Peyer's patch (tissue), 4 donors: ENCODE results near the gene RNF214. TPM values are rescaled to one million over a fixed set of nuclear protein-coding genes. Genes with fewer than 3 reads are reported as not detected.

ENCODE experiments used
- DNase-seq, 3 donors: peaks; one replicate each; pipeline ENCODE4 v3.0.0-alpha.2; 2017 to 2019
- H3K27ac ChIP-seq, 4 donors: fragments of 200-600 bp; sonication (generic); one replicate each; pipeline ENCODE4 v1.5.1; 2016 to 2019
- H3K27me3 ChIP-seq, 2 donors: fragments of 200-600 bp; sonication (generic); one replicate each; pipeline ENCODE4 v1.5.1; 2019
- H3K36me3 ChIP-seq, 3 donors: fragments of 200-600 bp; sonication (generic); one replicate each; pipeline ENCODE4 v1.5.1; 2016 to 2019
- H3K4me1 ChIP-seq, 4 donors: fragments of 200-600 bp; sonication (generic); one replicate each; pipeline ENCODE4 v1.5.1; 2016 to 2019
- H3K4me3 ChIP-seq, 4 donors: fragments of 200-600 bp; sonication (generic); 1 replicate in 3 of 4; 2 replicates in 1 of 4; pipeline ENCODE4 v1.5.1; 2016 to 2019; ENCODE audit warnings: mild to moderate bottlenecking in 1 of 4
- H3K9me3 ChIP-seq, 4 donors: fragments of 200-600 bp; sonication (generic); one replicate each; pipeline ENCODE4 v1.5.1; 2016 to 2019; ENCODE audit warnings: mild to moderate bottlenecking in 1 of 4
- CTCF ChIP-seq, 6 experiments: fragments of 450-650 bp in 4 of 6; fragments of 200-600 bp in 2 of 6; sonication (generic) in 1 of 6; IDR thresholded peaks; one replicate each; pipeline ENCODE4 v1.5.1; 2017 to 2019; ENCODE audit warnings: antibody characterized with exemption in 6 of 6, mild to moderate bottlenecking in 3 of 6, moderate library complexity in 1 of 6
- POLR2A ChIP-seq, 2 donors: fragments of 450-650 bp; IDR thresholded peaks; one replicate each; pipeline ENCODE4 v1.5.1; 2017; ENCODE audit warnings: antibody characterized with exemption in 2 of 2, mild to moderate bottlenecking in 2 of 2, moderate library complexity in 2 of 2
- total RNA-seq, 4 donors: library from RNA; depleted of rRNA; stranded (reverse); fragments of >200 nt; gene quantifications; one replicate each; pipeline ENCODE4 v1.1.0, GENCODE V29; 2016

Gene RNF214
- total RNA-seq, 4 donors from 2014 or later, result 10.2 to 32.2 (median 13.4) TPM

- Histone ChIP-seq H3K27ac (no peak overlapping the region), H3K4me3 (no peak overlapping the region), H3K9me3 (no peaks in the 10 kb centered on the region), H3K4me1 (no peaks in the 10 kb centered on the region), H3K36me3 (peaks cover 0 to 48% (median 0%) of the 10 kb centered on the region in 3 donors), H3K27me3 (no peaks in the 10 kb centered on the region)
- no peak for TF ChIP-seq CTCF (IDR thresholded peaks at IDR 0.05)
- no peak for TF ChIP-seq POLR2A (IDR thresholded peaks at IDR 0.05)
- no peak for DNase-seq
Observed at GRCh38 chr11:117239295-117239694, 6.8 kb downstream of the RNF214 start.

GRCh38 chr11:117248341-117248740 lies 15.9 kb downstream of the RNF214 start:
- Histone ChIP-seq H3K4me3 (no peak overlapping the region), H3K27ac (no peak overlapping the region), H3K4me1 (no peaks in the 10 kb centered on the region), H3K9me3 (no peaks in the 10 kb centered on the region), H3K27me3 (no peaks in the 10 kb centered on the region), H3K36me3 (peaks cover 0 to 76% (median 0%) of the 10 kb centered on the region in 3 donors)
- TF ChIP-seq CTCF (IDR thresholded peaks at IDR 0.05) (no peak), POLR2A (IDR thresholded peaks at IDR 0.05) (no peak)
- no peak for DNase-seq

GRCh38 chr11:117249571-117249970 lies 17.1 kb downstream of the RNF214 start:
- Histone ChIP-seq H3K4me1 (no peaks in the 10 kb centered on the region), H3K9me3 (no peaks in the 10 kb centered on the region), H3K27ac (no peak overlapping the region), H3K36me3 (peaks cover 0 to 78% (median 0%) of the 10 kb centered on the region in 3 donors), H3K27me3 (no peaks in the 10 kb centered on the region), H3K4me3 (no peak overlapping the region)
- TF ChIP-seq CTCF (IDR thresholded peaks at IDR 0.05), result no peak
- no peak for TF ChIP-seq POLR2A (IDR thresholded peaks at IDR 0.05)
- no peak for DNase-seq

- H3K36me3 ChIP-seq, result peaks cover 0 to 64% (median 0%) of the 10 kb centered on the region in 3 donors
- no peak for TF ChIP-seq CTCF (IDR thresholded peaks at IDR 0.05)
- no peak for TF ChIP-seq POLR2A (IDR thresholded peaks at IDR 0.05)
- no peaks in the 10 kb centered on the region for H3K4me1 ChIP-seq
- no peaks in the 10 kb centered on the region for H3K9me3 ChIP-seq
- DNase-seq, result no peak
- H3K4me3 ChIP-seq, result no peak overlapping the region
- no peak overlapping the region for H3K27ac ChIP-seq
- H3K27me3 ChIP-seq, result no peaks in the 10 kb centered on the region
Observed at GRCh38 chr11:117251506-117251905, 19.0 kb downstream of the RNF214 start.

GRCh38 chr11:117255966-117256365 lies 23.5 kb downstream of the RNF214 start:
- H3K27me3 ChIP-seq, result no peaks in the 10 kb centered on the region
- DNase-seq, result no peak
- H3K9me3 ChIP-seq, result no peaks in the 10 kb centered on the region
- no peak overlapping the region for H3K27ac ChIP-seq
- TF ChIP-seq POLR2A (IDR thresholded peaks at IDR 0.05), result no peak
- no peak for TF ChIP-seq CTCF (IDR thresholded peaks at IDR 0.05)
- peaks cover 0 to 39% (median 0%) of the 10 kb centered on the region in 3 donors for H3K36me3 ChIP-seq
- no peak overlapping the region for H3K4me3 ChIP-seq
- no peaks in the 10 kb centered on the region for H3K4me1 ChIP-seq

GRCh38 chr11:117256573-117256972 lies 24.1 kb downstream of the RNF214 start:
- no peak overlapping the region for H3K4me3 ChIP-seq
- H3K27ac ChIP-seq, result no peak overlapping the region
- H3K36me3 ChIP-seq, result peaks cover 0 to 45% (median 0%) of the 10 kb centered on the region in 3 donors
- H3K4me1 ChIP-seq, result no peaks in the 10 kb centered on the region
- TF ChIP-seq POLR2A (IDR thresholded peaks at IDR 0.05) (no peak), CTCF (IDR thresholded peaks at IDR 0.05) (no peak)
- H3K9me3 ChIP-seq, result no peaks in the 10 kb centered on the region
- H3K27me3 ChIP-seq, result no peaks in the 10 kb centered on the region
- DNase-seq, result no peak
